ENCODE results near the gene AHRR.

DNA sequence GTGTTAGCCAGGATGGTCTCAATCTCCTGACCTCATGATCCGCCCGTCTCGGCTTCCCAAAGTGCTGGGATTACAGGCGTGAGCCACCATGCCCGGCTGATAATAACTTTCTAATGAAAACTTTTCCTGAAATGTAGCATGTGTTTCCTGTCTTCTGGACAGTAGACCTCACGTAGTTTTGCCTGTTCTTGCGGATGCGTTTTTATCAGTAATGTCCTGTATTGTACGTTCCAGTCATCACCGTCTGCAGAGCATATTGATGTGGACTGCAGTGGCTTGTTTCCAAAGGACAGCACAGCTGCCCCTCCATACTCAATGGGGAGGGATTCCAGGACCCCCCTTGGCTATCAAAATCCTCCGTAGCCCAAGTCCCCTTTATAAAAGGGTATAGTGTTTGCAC, 134.3 kb downstream of the AHRR start:
- TF ChIP-seq CTCF (IDR thresholded peaks at IDR 0.05): no peak
- TF ChIP-seq POLR2AphosphoS5 (IDR thresholded peaks at IDR 0.05): no peak
